SK-N-SH (cell line): ENCODE measurements around the gene HS1BP3. TPM values are rescaled to one million over a fixed set of nuclear protein-coding genes. Genes with fewer than 3 reads are reported as not detected.

Experiments used
- CTCF ChIA-PET: fragments of 300-600, 350-600 bp; formaldehyde crosslinking; extraction: SDS; loops from one replicate; lab custom pipeline; 2021; lab: Yijun Ruan, JAX
- POLR2A ChIA-PET: fragments of 350-600 bp; sonication (Branson Sonifier 250); formaldehyde crosslinking; extraction: SDS; loops from one replicate; lab custom pipeline; 2020; ENCODE audit warnings: antibody characterized with exemption, inconsistent platforms; lab: Yijun Ruan, JAX
- DNase-seq: peaks from one replicate; pipeline ENCODE4 v3.0.0; 2012
- H2AFZ ChIP-seq: fragments of 200-600 bp; sonication (generic); 2 replicates; pipeline ENCODE4 v1.8.1; 2016; ENCODE audit warnings: antibody characterized with exemption, mild to moderate bottlenecking, low read depth
- H3F3A ChIP-seq: fragments of 200-600 bp; sonication (generic); replicated peaks from 2 replicates; pipeline ENCODE3; 2016; ENCODE audit warnings: antibody characterized with exemption, mild to moderate bottlenecking; ENCODE audit not compliant: insufficient read depth
- H3K27ac ChIP-seq, 2 experiments: fragments of 200-500 bp in 1 of 2; fragments of 200-600 bp in 1 of 2; sonication (Bioruptor generic) in 1 of 2; sonication (generic), shearing (Covaris generic) in 1 of 2; 2 replicates each; pipeline versions ENCODE4 v1.5.1 to v1.6.1; 2014 to 2016; ENCODE audit warnings: low read depth in 2 of 2, inconsistent platforms in 1 of 2, low read length in 1 of 2, mild to moderate bottlenecking in 1 of 2, mixed read lengths in 1 of 2
- H3K27me3 ChIP-seq: fragments of 200-600 bp; sonication (generic), shearing (Covaris generic); 2 replicates; pipeline ENCODE4 v1.6.1; 2016; ENCODE audit warnings: mixed run types; ENCODE audit not compliant: insufficient read depth
- H3K36me3 ChIP-seq, 2 experiments: fragments of 200-500 bp in 1 of 2; fragments of 200-600 bp in 1 of 2; sonication (Bioruptor generic) in 1 of 2; sonication (generic) in 1 of 2; replicated peaks in 1 of 2; 2 replicates each; pipeline versions ENCODE3 to v1.5.1; 2014 to 2016; ENCODE audit warnings: low read length in 1 of 2, mild to moderate bottlenecking in 1 of 2; ENCODE audit not compliant: insufficient read depth in 2 of 2, control insufficient read depth in 1 of 2
- H3K4me1 ChIP-seq, 2 experiments: fragments of 200-500 bp in 1 of 2; fragments of 200-600 bp in 1 of 2; sonication (Bioruptor generic) in 1 of 2; sonication (generic), shearing (Covaris generic) in 1 of 2; 2 replicates each; pipeline versions ENCODE4 v1.5.1 to v1.6.1; 2014 to 2016; ENCODE audit warnings: low read depth in 1 of 2, low read length in 1 of 2, mixed run types in 1 of 2; ENCODE audit not compliant: insufficient read depth in 2 of 2, control insufficient read depth in 1 of 2
- H3K4me2 ChIP-seq: fragments of 200-600 bp; sonication (generic), shearing (Covaris generic); 2 replicates; pipeline ENCODE4 v1.6.1; 2017; ENCODE audit warnings: mixed run types
- H3K4me3 ChIP-seq, 2 experiments: fragments of 200-500 bp in 1 of 2; fragments of 200-600 bp in 1 of 2; sonication (Bioruptor generic) in 1 of 2; sonication (generic), shearing (Covaris generic) in 1 of 2; 2 replicates each; pipeline versions ENCODE4 v1.5.1 to v1.8.1; 2014 to 2016; ENCODE audit warnings: low read depth in 2 of 2, inconsistent platforms in 1 of 2, low read length in 1 of 2, mild to moderate bottlenecking in 1 of 2, mixed read lengths in 1 of 2, moderate library complexity in 1 of 2
- H3K79me2 ChIP-seq: fragments of 200-600 bp; sonication (generic); 2 replicates; pipeline ENCODE4 v1.8.1; 2017; ENCODE audit warnings: mild to moderate bottlenecking; ENCODE audit not compliant: insufficient read depth
- H3K9ac ChIP-seq: fragments of 200-600 bp; sonication (generic); 2 replicates; pipeline ENCODE4 v1.6.1; 2017; ENCODE audit warnings: mixed run types
- H3K9me2 ChIP-seq: fragments of 200-600 bp; sonication (generic); 2 replicates; pipeline ENCODE4 v1.6.1; 2017; ENCODE audit warnings: mixed run types
- H3K9me3 ChIP-seq: fragments of 200-600 bp; sonication (generic); 2 replicates; pipeline ENCODE4 v1.6.1; 2017; ENCODE audit warnings: mixed run types, mild to moderate bottlenecking, moderate library complexity
- H4K20me1 ChIP-seq: fragments of 200-600 bp; sonication (generic); 2 replicates; pipeline ENCODE4 v1.6.1; 2017; ENCODE audit warnings: mild to moderate bottlenecking, mixed run types; ENCODE audit not compliant: insufficient read depth
- FOXM1 ChIP-seq: IDR thresholded peaks from 2 replicates; pipeline ENCODE4 v1.4.0; 2012; ENCODE audit warnings: low read depth, mild to moderate bottlenecking
- GABPA ChIP-seq: IDR thresholded peaks from 2 replicates; pipeline ENCODE4 v1.4.0; 2012; ENCODE audit warnings: low read depth, mild to moderate bottlenecking
- GATA2 ChIP-seq: sonication (generic); formaldehyde crosslinking; IDR thresholded peaks from 2 replicates; pipeline ENCODE4 v1.5.0; 2020; ENCODE audit warnings: mild to moderate bottlenecking, missing genetic modification reagents
- MEF2A ChIP-seq: IDR thresholded peaks from 2 replicates; pipeline ENCODE4 v1.4.0; 2012; ENCODE audit warnings: low read depth, borderline replicate concordance
- MXI1 ChIP-seq: IDR thresholded peaks from 2 replicates; pipeline ENCODE4 v1.6.1; 2012; ENCODE audit warnings: mild to moderate bottlenecking, low read depth, low read length, improper control_type of control experiment
- NFIC ChIP-seq: IDR thresholded peaks from 2 replicates; pipeline ENCODE4 v1.4.0; 2012; ENCODE audit warnings: borderline replicate concordance
- NRF1 ChIP-seq: IDR thresholded peaks from 2 replicates; pipeline ENCODE4 v1.6.1; 2012; ENCODE audit warnings: low read depth, mild to moderate bottlenecking, low read length
- POLR2AphosphoS5 ChIP-seq: IDR thresholded peaks from 2 replicates; pipeline ENCODE4 v1.6.1; 2012; ENCODE audit warnings: low read depth, low read length
- RFX5 ChIP-seq: IDR thresholded peaks from 2 replicates; pipeline ENCODE4 v1.6.1; 2012; ENCODE audit warnings: mild to moderate bottlenecking, improper control_type of control experiment, low read length
- RXRA ChIP-seq: IDR thresholded peaks from 2 replicates; pipeline ENCODE4 v1.4.0; 2012; ENCODE audit warnings: low read depth, mild to moderate bottlenecking, borderline replicate concordance
- SMC3 ChIP-seq: IDR thresholded peaks from 2 replicates; pipeline ENCODE4 v1.6.1; 2012; ENCODE audit warnings: low read depth, low read length, improper control_type of control experiment
- YY1 ChIP-seq: IDR thresholded peaks from 2 replicates; pipeline ENCODE4 v1.4.0; 2012; ENCODE audit warnings: low read depth, mild to moderate bottlenecking
- WGBS: methylation state at CpG from one replicate; pipeline ENCODE4 v1.1.6; 2017; ENCODE audit warnings: low lambda C conversion rate; 5-methylcytosine and 5-hydroxymethylcytosine counted together
- polyA plus RNA-seq, 3 experiments: library from polyadenylated mRNA; depleted of rRNA; stranded (reverse); fragments of >200 nt; gene quantifications; 2 replicates each; pipeline ENCODE4 v1.2.3, GENCODE V29; 2012
- TF ChIP-seq, protein P1 (sequence below): fragments of 200-600 bp; sonication (generic); IDR thresholded peaks from 2 replicates; pipeline ENCODE4 v1.6.1; 2017; ENCODE audit warnings: antibody characterized with exemption, mild to moderate bottlenecking, moderate library complexity
- TF ChIP-seq, protein P2 (sequence below): IDR thresholded peaks from 2 replicates; pipeline ENCODE4 v1.4.0; 2012; ENCODE audit warnings: low read depth
- TF ChIP-seq, protein P3 (sequence below): fragments of 150-350 bp; IDR thresholded peaks from 2 replicates; pipeline ENCODE4 v1.6.1; 2017; ENCODE audit warnings: antibody characterized with exemption, low read length, low read depth, borderline replicate concordance
- TF ChIP-seq, protein P4 (sequence below): IDR thresholded peaks from 2 replicates; pipeline ENCODE4 v1.4.0; 2012; ENCODE audit warnings: low read depth, borderline replicate concordance
- TF ChIP-seq, protein P5 (sequence below): fragments of 150-350 bp; IDR thresholded peaks from 2 replicates; pipeline ENCODE4 v1.6.1; 2016; ENCODE audit warnings: mild to moderate bottlenecking, low read depth, low read length

HS1BP3 gene
- polyA plus RNA-seq, 1 of the 3 experiments (the other 2 are of a cell fraction), result 20.1 TPM

DNA sequence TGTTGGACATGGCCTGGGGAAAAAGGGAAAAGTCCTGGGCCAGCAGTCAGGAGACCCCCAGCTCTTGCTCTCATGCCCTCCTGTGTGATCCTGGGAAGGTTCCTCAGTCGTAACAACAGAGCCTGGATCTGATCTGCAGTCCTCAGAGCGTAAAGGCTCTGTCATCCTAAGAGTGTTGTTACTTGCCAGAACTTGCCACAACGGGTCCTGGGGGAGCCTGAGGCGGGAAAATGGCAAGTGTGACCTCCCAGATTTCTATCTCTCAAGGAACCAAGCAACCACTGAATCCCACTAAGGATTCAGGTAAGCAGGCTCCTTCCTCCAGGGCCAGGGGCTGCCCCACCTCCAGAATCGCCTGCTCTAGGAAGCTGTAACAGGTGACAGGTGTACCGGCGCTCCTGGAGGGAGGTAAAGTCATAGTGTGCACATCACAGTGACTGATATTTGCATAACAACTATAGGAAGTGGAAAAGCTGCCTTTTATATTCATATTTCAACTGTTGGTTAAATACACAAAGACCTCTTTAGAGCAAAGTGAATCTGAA lies 18.4 kb downstream of the HS1BP3 start:
- Histone ChIP-seq H3K27ac (no peak overlapping the region), H2AFZ (no peak overlapping the region), H3K9me2 (no peaks in the 10 kb centered on the region), H3F3A (no peaks in the 10 kb centered on the region), H4K20me1 (no peaks in the 10 kb centered on the region), H3K36me3 (peaks cover 0 to 6% of the 10 kb centered on the region in 2 experiments), H3K9me3 (no peaks in the 10 kb centered on the region), H3K79me2 (no peaks in the 10 kb centered on the region), H3K4me2 (no peak overlapping the region), H3K4me3 (no peak overlapping the region), H3K4me1 (peaks cover 16 to 26% of the 10 kb centered on the region in 2 experiments), H3K9ac (no peak overlapping the region), H3K27me3 (no peaks in the 10 kb centered on the region)
- ChIA-PET CTCF (interaction anchor here (0.7 to 10.9 kb wide), 14 partner anchors 11 to 306 kb away, joined by 3 to 178 read pairs (median 5); partner anchors contain the start of genes HS1BP3 and RHOB), POLR2A (interaction anchor here (4.8 kb wide), 1 partner anchor 185 kb away, joined by 90 read pairs; the partner anchor contains the start of gene RHOB)
- TF ChIP-seq NFIC, result no peak
- no peak for DNase-seq
- WGBS, result 85% methylated on average over 7 of the region's 7 CpGs

DNA sequence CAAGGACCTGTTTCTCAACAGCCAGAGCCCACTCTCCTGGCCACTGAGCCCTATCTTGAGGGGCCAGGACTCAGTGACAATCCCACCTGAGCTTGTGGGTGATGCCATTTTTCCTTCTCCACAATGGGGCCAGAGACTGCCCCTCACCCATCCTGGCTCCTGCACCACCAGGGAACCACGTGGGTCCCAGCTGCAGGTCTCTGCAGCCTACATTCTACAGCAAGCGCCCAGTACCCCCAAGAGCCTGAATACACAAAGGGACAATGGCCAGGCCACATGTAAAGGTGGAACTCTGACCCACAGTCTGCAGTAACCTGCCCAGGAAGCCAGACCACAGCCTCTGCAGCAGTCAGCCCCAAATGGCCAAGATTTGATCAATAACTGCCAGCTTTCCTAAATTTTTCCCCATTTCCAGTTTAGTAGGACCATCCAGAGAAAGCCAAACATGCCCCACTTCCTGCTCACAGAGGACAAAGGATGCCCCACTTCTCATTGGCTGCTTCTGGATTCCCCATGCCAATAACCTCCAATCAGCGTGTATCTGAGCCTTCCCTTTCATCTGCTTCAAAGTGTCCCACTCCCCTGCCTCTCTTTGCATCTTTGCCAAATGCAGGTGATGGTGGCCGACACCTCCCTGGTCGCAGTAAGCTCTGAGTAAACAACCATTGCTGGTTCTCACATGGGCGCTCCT lies 19.1 kb downstream of the HS1BP3 start:
- no peak overlapping the region for H3K4me2 ChIP-seq
- H3K9me2 ChIP-seq, result no peaks in the 10 kb centered on the region
- CTCF ChIA-PET, result interaction anchor here (0.8 to 10.9 kb wide), 13 partner anchors 11 to 284 kb away, joined by 3 to 178 read pairs (median 5); partner anchors contain the start of genes HS1BP3 and RHOB
- H3K36me3 ChIP-seq, result no peaks in the 10 kb centered on the region
- DNase-seq, result no peak
- TF ChIP-seq POLR2AphosphoS5, result no peak
- no peak for TF ChIP-seq RXRA
- TF ChIP-seq FOXM1, result no peak
- TF ChIP-seq, protein P1, sequence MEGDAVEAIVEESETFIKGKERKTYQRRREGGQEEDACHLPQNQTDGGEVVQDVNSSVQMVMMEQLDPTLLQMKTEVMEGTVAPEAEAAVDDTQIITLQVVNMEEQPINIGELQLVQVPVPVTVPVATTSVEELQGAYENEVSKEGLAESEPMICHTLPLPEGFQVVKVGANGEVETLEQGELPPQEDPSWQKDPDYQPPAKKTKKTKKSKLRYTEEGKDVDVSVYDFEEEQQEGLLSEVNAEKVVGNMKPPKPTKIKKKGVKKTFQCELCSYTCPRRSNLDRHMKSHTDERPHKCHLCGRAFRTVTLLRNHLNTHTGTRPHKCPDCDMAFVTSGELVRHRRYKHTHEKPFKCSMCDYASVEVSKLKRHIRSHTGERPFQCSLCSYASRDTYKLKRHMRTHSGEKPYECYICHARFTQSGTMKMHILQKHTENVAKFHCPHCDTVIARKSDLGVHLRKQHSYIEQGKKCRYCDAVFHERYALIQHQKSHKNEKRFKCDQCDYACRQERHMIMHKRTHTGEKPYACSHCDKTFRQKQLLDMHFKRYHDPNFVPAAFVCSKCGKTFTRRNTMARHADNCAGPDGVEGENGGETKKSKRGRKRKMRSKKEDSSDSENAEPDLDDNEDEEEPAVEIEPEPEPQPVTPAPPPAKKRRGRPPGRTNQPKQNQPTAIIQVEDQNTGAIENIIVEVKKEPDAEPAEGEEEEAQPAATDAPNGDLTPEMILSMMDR, result no peak
- no peak for TF ChIP-seq MXI1
- TF ChIP-seq SMC3, result no peak
- TF ChIP-seq YY1, result no peak
- no peak for TF ChIP-seq MEF2A
- TF ChIP-seq RFX5, result no peak
- TF ChIP-seq, protein P2, sequence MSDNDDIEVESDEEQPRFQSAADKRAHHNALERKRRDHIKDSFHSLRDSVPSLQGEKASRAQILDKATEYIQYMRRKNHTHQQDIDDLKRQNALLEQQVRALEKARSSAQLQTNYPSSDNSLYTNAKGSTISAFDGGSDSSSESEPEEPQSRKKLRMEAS, result no peak
- TF ChIP-seq, protein P3, sequence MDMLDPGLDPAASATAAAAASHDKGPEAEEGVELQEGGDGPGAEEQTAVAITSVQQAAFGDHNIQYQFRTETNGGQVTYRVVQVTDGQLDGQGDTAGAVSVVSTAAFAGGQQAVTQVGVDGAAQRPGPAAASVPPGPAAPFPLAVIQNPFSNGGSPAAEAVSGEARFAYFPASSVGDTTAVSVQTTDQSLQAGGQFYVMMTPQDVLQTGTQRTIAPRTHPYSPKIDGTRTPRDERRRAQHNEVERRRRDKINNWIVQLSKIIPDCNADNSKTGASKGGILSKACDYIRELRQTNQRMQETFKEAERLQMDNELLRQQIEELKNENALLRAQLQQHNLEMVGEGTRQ, result no peak
- TF ChIP-seq, protein P4, sequence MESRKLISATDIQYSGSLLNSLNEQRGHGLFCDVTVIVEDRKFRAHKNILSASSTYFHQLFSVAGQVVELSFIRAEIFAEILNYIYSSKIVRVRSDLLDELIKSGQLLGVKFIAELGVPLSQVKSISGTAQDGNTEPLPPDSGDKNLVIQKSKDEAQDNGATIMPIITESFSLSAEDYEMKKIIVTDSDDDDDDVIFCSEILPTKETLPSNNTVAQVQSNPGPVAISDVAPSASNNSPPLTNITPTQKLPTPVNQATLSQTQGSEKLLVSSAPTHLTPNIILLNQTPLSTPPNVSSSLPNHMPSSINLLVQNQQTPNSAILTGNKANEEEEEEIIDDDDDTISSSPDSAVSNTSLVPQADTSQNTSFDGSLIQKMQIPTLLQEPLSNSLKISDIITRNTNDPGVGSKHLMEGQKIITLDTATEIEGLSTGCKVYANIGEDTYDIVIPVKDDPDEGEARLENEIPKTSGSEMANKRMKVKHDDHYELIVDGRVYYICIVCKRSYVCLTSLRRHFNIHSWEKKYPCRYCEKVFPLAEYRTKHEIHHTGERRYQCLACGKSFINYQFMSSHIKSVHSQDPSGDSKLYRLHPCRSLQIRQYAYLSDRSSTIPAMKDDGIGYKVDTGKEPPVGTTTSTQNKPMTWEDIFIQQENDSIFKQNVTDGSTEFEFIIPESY, result no peak
- TF ChIP-seq, protein P5, sequence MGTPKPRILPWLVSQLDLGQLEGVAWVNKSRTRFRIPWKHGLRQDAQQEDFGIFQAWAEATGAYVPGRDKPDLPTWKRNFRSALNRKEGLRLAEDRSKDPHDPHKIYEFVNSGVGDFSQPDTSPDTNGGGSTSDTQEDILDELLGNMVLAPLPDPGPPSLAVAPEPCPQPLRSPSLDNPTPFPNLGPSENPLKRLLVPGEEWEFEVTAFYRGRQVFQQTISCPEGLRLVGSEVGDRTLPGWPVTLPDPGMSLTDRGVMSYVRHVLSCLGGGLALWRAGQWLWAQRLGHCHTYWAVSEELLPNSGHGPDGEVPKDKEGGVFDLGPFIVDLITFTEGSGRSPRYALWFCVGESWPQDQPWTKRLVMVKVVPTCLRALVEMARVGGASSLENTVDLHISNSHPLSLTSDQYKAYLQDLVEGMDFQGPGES, result no peak
- TF ChIP-seq GATA2 (CRISPR knock-in tag), result no peak
- no peak for TF ChIP-seq NRF1
- TF ChIP-seq GABPA, result no peak
- H3K27me3 ChIP-seq, result no peaks in the 10 kb centered on the region
- peaks cover 16 to 26% of the 10 kb centered on the region in 2 experiments for H3K4me1 ChIP-seq
- H3K27ac ChIP-seq, result no peak overlapping the region
- H4K20me1 ChIP-seq, result no peaks in the 10 kb centered on the region
- H3K4me3 ChIP-seq, result no peak overlapping the region
- no peaks in the 10 kb centered on the region for H3K79me2 ChIP-seq
- no peak overlapping the region for H2AFZ ChIP-seq
- H3K9me3 ChIP-seq, result no peaks in the 10 kb centered on the region
- H3F3A ChIP-seq, result no peaks in the 10 kb centered on the region
- POLR2A ChIA-PET, result interaction anchor here (3.6 to 4.8 kb wide), 2 partner anchors 184 kb away, joined by 23 to 90 read pairs; partner anchors contain the start of gene RHOB
- H3K9ac ChIP-seq, result no peak overlapping the region
- WGBS, result 83% methylated on average over 6 of the region's 6 CpGs
